ENCODE results near the gene XKR7. TPM values are rescaled to one million over a fixed set of nuclear protein-coding genes. Genes with fewer than 3 reads are reported as not detected.
A peak's percentile ranks its signal among the peaks of the same experiment; 100 is the strongest.

The XKR7 gene
- polyA plus RNA-seq, 1 donor (not counting 4 experiments of a cell fraction or from before 2014, with no cell fraction given) = not detected

- Histone ChIP-seq H3K4me2 (ENCODE audit: control insufficient read depth, extremely low read depth, insufficient read depth, low read depth, low read length) (no peak overlapping the region), H3K9ac (ENCODE audit: control insufficient read depth, extremely low read depth, insufficient read depth, low read length) (no peak overlapping the region), H3K4me3 (ENCODE audit: control insufficient read depth in 2 of 3, extremely low read depth in 1 of 3, insufficient read depth in 2 of 3, low read depth in 1 of 3, low read length in 3 of 3) (no peak overlapping the region), H3K27ac (ENCODE audit: control insufficient read depth, insufficient read depth, low read length) (no peak overlapping the region), H3K79me2 (ENCODE audit: control insufficient read depth, insufficient read depth, low read length) (no peaks in the 10 kb centered on the region), H3K4me1 (ENCODE audit: control insufficient read depth, extremely low read depth, insufficient read depth, low read length) (no peaks in the 10 kb centered on the region), H2AFZ (ENCODE audit: control insufficient read depth, low read length) (no peak overlapping the region), H4K20me1 (ENCODE audit: control insufficient read depth, extremely low read depth, insufficient read depth, low read length) (no peaks in the 10 kb centered on the region), H3K9me3 (ENCODE audit: control insufficient read depth, low read depth, low read length) (no peaks in the 10 kb centered on the region), H3K27me3 (ENCODE audit: control insufficient read depth, extremely low read depth, insufficient read depth, low read length) (peaks cover 26% of the 10 kb centered on the region), H3K9me1 (ENCODE audit: control insufficient read depth, extremely low read depth, insufficient read depth, low read length) (no peaks in the 10 kb centered on the region), H3K36me3 (ENCODE audit: control insufficient read depth in 2 of 2, extremely low read depth in 1 of 2, insufficient read depth in 2 of 2, low read length in 2 of 2) (no peaks in the 10 kb centered on the region)
- FAIRE-seq = no peak
- no peak for TF ChIP-seq EZH2 (IDR thresholded peaks at IDR 0.05; ENCODE audit: low read length)
- dilution Hi-C loops (cut with MboI; ENCODE audit: extremely low pct_ligation_motif_present, low sequenced_read_pairs) = no loop called here
- no peak for DNase-seq (ENCODE audit: low read depth, low spot score)
Measured at GRCh38 chr20:31962761-31963160, 5.2 kb upstream of the XKR7 start.

DNA sequence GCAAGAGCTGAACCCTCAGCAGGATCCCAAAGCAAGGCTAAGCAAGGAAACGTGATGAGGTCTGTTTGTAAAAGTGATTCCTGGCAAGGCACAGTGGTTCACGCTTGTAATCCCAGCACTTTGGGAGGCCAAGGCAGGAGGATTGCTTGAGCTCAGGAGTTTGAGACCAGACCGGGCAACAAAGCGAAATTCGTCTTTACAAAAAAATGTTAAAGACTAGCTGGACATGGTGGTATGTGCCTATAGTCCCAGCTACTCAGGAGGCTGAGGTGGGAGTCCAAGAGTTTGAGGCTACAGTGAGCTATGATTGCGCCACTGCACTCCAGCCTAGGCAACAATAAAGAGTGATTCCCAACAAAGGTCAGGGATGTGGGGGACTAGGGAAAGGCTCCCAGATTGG, 4.1 kb upstream of the XKR7 start:
- H2AFZ ChIP-seq (ENCODE audit: control insufficient read depth, low read length) = no peak overlapping the region
- H3K4me3 ChIP-seq (ENCODE audit: control insufficient read depth in 2 of 3, extremely low read depth in 1 of 3, insufficient read depth in 2 of 3, low read depth in 1 of 3, low read length in 3 of 3) = no peak overlapping the region
- dilution Hi-C loops (cut with MboI; ENCODE audit: extremely low pct_ligation_motif_present, low sequenced_read_pairs) = no loop called here
- DNase-seq (ENCODE audit: low read depth, low spot score) (no peak), FAIRE-seq (no peak)
- no peaks in the 10 kb centered on the region for H3K79me2 ChIP-seq (ENCODE audit: control insufficient read depth, insufficient read depth, low read length)
- H3K9me1 ChIP-seq (ENCODE audit: control insufficient read depth, extremely low read depth, insufficient read depth, low read length) = no peaks in the 10 kb centered on the region
- H4K20me1 ChIP-seq (ENCODE audit: control insufficient read depth, extremely low read depth, insufficient read depth, low read length) = no peaks in the 10 kb centered on the region
- H3K9me3 ChIP-seq (ENCODE audit: control insufficient read depth, low read depth, low read length) = no peaks in the 10 kb centered on the region
- no peaks in the 10 kb centered on the region for H3K36me3 ChIP-seq (ENCODE audit: control insufficient read depth in 2 of 2, extremely low read depth in 1 of 2, insufficient read depth in 2 of 2, low read length in 2 of 2)
- H3K27ac ChIP-seq (ENCODE audit: control insufficient read depth, insufficient read depth, low read length) = no peak overlapping the region
- no peaks in the 10 kb centered on the region for H3K4me1 ChIP-seq (ENCODE audit: control insufficient read depth, extremely low read depth, insufficient read depth, low read length)
- H3K4me2 ChIP-seq (ENCODE audit: control insufficient read depth, extremely low read depth, insufficient read depth, low read depth, low read length) = no peak overlapping the region
- peaks cover 33% of the 10 kb centered on the region for H3K27me3 ChIP-seq (ENCODE audit: control insufficient read depth, extremely low read depth, insufficient read depth, low read length)
- no peak overlapping the region for H3K9ac ChIP-seq (ENCODE audit: control insufficient read depth, extremely low read depth, insufficient read depth, low read length)
- no peak for TF ChIP-seq CTCF (optimal IDR thresholded peaks at IDR 0.05 in 1 of 3, IDR thresholded peaks at IDR 0.05 in 1 of 3, conservative IDR thresholded peaks at IDR 0.05 in 1 of 3; ENCODE audit: extremely low read depth in 1 of 3, insufficient read depth in 2 of 3, low read length in 3 of 3)
- no peak for TF ChIP-seq EZH2 (IDR thresholded peaks at IDR 0.05; ENCODE audit: low read length)

DNA sequence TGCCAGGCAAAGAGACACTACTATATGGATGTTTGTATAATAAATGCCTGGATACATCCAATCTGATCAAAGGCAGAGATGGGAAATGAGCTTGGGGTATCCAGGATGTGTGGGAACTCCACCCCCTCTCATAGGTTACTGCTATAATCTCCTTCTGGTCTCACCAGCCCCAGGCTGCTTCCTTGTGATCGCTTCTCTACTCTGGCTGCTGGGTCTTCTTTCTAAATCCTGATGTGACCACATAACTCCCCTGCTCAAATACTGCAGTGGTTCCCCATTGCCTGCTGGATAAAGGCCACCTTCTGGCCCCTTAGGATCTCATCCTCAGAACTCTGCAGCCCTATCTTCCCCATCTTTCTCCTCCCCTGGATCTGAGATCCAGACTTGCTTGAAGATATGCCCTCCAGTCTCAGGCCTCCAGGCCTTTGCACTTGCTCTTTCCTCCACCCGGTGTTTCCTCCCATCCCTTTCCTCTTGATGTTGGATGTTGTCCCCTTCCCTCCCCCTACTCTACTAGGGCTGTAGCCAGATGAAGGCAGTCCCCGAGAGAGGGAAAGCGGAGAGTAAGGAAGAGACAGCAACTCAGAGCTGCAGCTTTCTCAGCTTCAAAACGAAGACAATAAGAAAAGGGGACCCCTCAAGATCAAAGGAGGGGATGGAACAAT, 828 bp upstream of the XKR7 start:
- Histone ChIP-seq H3K79me2 (ENCODE audit: control insufficient read depth, insufficient read depth, low read length) (no peaks in the 10 kb centered on the region), H3K9ac (ENCODE audit: control insufficient read depth, extremely low read depth, insufficient read depth, low read length) (no peak overlapping the region), H3K4me3 (ENCODE audit: control insufficient read depth in 2 of 3, extremely low read depth in 1 of 3, insufficient read depth in 2 of 3, low read depth in 1 of 3, low read length in 3 of 3) (no peak overlapping the region), H3K27ac (ENCODE audit: control insufficient read depth, insufficient read depth, low read length) (no peak overlapping the region), H3K9me3 (ENCODE audit: control insufficient read depth, low read depth, low read length) (no peaks in the 10 kb centered on the region), H3K27me3 (ENCODE audit: control insufficient read depth, extremely low read depth, insufficient read depth, low read length) (peaks cover 46% of the 10 kb centered on the region), H3K4me2 (ENCODE audit: control insufficient read depth, extremely low read depth, insufficient read depth, low read depth, low read length) (no peak overlapping the region), H2AFZ (ENCODE audit: control insufficient read depth, low read length) (no peak overlapping the region), H3K4me1 (ENCODE audit: control insufficient read depth, extremely low read depth, insufficient read depth, low read length) (no peaks in the 10 kb centered on the region), H3K9me1 (ENCODE audit: control insufficient read depth, extremely low read depth, insufficient read depth, low read length) (no peaks in the 10 kb centered on the region), H4K20me1 (ENCODE audit: control insufficient read depth, extremely low read depth, insufficient read depth, low read length) (no peaks in the 10 kb centered on the region), H3K36me3 (ENCODE audit: control insufficient read depth in 2 of 2, extremely low read depth in 1 of 2, insufficient read depth in 2 of 2, low read length in 2 of 2) (no peaks in the 10 kb centered on the region)
- no peak for FAIRE-seq
- dilution Hi-C loops (cut with MboI; ENCODE audit: extremely low pct_ligation_motif_present, low sequenced_read_pairs) = no loop called here
- TF ChIP-seq CTCF (optimal IDR thresholded peaks at IDR 0.05 in 1 of 3, IDR thresholded peaks at IDR 0.05 in 1 of 3, conservative IDR thresholded peaks at IDR 0.05 in 1 of 3; ENCODE audit: extremely low read depth in 1 of 3, insufficient read depth in 2 of 3, low read length in 3 of 3) = no peak
- peak; percentile 67 for TF ChIP-seq EZH2 (IDR thresholded peaks at IDR 0.05; ENCODE audit: low read length)
- no peak for DNase-seq (ENCODE audit: low read depth, low spot score)

All from keratinocyte (primary cell).